Duodenal mucosa (tissue), 2 donors: ENCODE measurements around the gene EXOSC5.

Experiments used
- H3K27ac ChIP-seq: one replicate; pipeline ENCODE4 v1.7.0; 2013; ENCODE audit warnings: low read depth, low read length
- H3K27me3 ChIP-seq, 2 donors: one replicate each; pipeline ENCODE4 v1.7.0; 2013; ENCODE audit warnings: low read length in 2 of 2, control low read depth in 1 of 2; ENCODE audit not compliant: insufficient read depth in 2 of 2, control insufficient read depth in 1 of 2
- H3K36me3 ChIP-seq, 2 donors: one replicate each; pipeline ENCODE4 v1.7.0; 2013; ENCODE audit warnings: low read length in 2 of 2, control low read depth in 1 of 2; ENCODE audit not compliant: insufficient read depth in 2 of 2, control insufficient read depth in 1 of 2
- H3K4me1 ChIP-seq, 2 donors: one replicate each; pipeline ENCODE4 v1.7.0; 2013; ENCODE audit warnings: low read length in 2 of 2, control low read depth in 1 of 2; ENCODE audit not compliant: insufficient read depth in 2 of 2, control insufficient read depth in 1 of 2
- H3K4me3 ChIP-seq, 2 donors: one replicate each; pipeline ENCODE4 v1.7.0; 2013; ENCODE audit warnings: low read length in 2 of 2, low read depth in 1 of 2
- H3K9ac ChIP-seq, 2 donors: one replicate each; pipeline ENCODE4 v1.7.0; 2013; ENCODE audit warnings: low read length in 2 of 2, low read depth in 1 of 2
- H3K9me3 ChIP-seq, 2 donors: one replicate each; pipeline ENCODE4 v1.7.0; 2013; ENCODE audit warnings: low read length in 2 of 2, control low read depth in 1 of 2; ENCODE audit not compliant: control insufficient read depth in 1 of 2

Gene EXOSC5

GRCh38 chr19:41359741-41360140, 37.4 kb downstream of the EXOSC5 start:
- no peaks in the 10 kb centered on the region for H3K36me3 ChIP-seq
- H3K9ac ChIP-seq: no peak overlapping the region
- H3K9me3 ChIP-seq: no peaks in the 10 kb centered on the region
- H3K27me3 ChIP-seq: no peaks in the 10 kb centered on the region
- no peak overlapping the region for H3K4me3 ChIP-seq
- H3K4me1 ChIP-seq: peaks cover 15 to 16% of the 10 kb centered on the region in 2 donors
- H3K27ac ChIP-seq: no peak overlapping the region

GRCh38 chr19:41357746-41358145, 39.4 kb downstream of the EXOSC5 start:
- Histone ChIP-seq H3K4me3 (no peak overlapping the region), H3K4me1 (peaks cover 5 to 14% of the 10 kb centered on the region in 2 donors), H3K9ac (no peak overlapping the region), H3K9me3 (no peaks in the 10 kb centered on the region), H3K27me3 (peaks cover 0 to 7% of the 10 kb centered on the region in 2 donors), H3K36me3 (no peaks in the 10 kb centered on the region), H3K27ac (no peak overlapping the region)

GRCh38 chr19:41356984-41357739, 40.0 kb downstream of the EXOSC5 start:
- Histone ChIP-seq H3K27ac (no peak overlapping the region), H3K27me3 (peaks cover 0 to 8% of the 10 kb centered on the region in 2 donors), H3K9ac (no peak overlapping the region)

GRCh38 chr19:41355802-41356201, 41.4 kb downstream of the EXOSC5 start:
- no peaks in the 10 kb centered on the region for H3K36me3 ChIP-seq
- no peak overlapping the region for H3K27ac ChIP-seq
- no peak overlapping the region for H3K9ac ChIP-seq
- H3K27me3 ChIP-seq: peaks cover under 1 to 18% of the 10 kb centered on the region in 2 donors
- H3K4me1 ChIP-seq: peaks cover 3 to 31% of the 10 kb centered on the region in 2 donors
- H3K9me3 ChIP-seq: no peaks in the 10 kb centered on the region
- H3K4me3 ChIP-seq: no peak overlapping the region

More at GRCh38 chr19:41356984-41357739, 40.0 kb downstream of the EXOSC5 start:
- Histone ChIP-seq H3K4me1 (peaks cover 0 to 18% of the 10 kb centered on the region in 2 donors), H3K9me3 (no peaks in the 10 kb centered on the region), H3K36me3 (no peaks in the 10 kb centered on the region), H3K4me3 (no peak overlapping the region)

- H3K4me3 ChIP-seq: no peak overlapping the region
- no peaks in the 10 kb centered on the region for H3K36me3 ChIP-seq
- no peak overlapping the region for H3K9ac ChIP-seq
- peaks cover 7 to 34% of the 10 kb centered on the region in 2 donors for H3K4me1 ChIP-seq
- peaks cover 4 to 23% of the 10 kb centered on the region in 2 donors for H3K27me3 ChIP-seq
- no peaks in the 10 kb centered on the region for H3K9me3 ChIP-seq
- no peak overlapping the region for H3K27ac ChIP-seq
These were observed 42.1 kb downstream of the EXOSC5 start for GRCh38 chr19:41355035-41355434.

- Histone ChIP-seq H3K4me3 (peak overlapping the region; percentile 6 to 44), H3K27ac (no peak overlapping the region)
These were observed 42.7 kb downstream of the EXOSC5 start for GRCh38 chr19:41354343-41354953.

GRCh38 chr19:41353466-41354342, 43.5 kb downstream of the EXOSC5 start, which contains the start of gene TGFB1:
Gene TGFB1, minus strand, starts transcription at chr19:41353922. Its CDS starts 878 bp downstream, at chr19:41353044.
- no peaks in the 10 kb centered on the region for H3K9me3 ChIP-seq
- H3K4me3 ChIP-seq: peak within 1 kb of the TSS; percentile 69 to 84
- peak within 1 kb of the TSS; percentile 70 to 74 for H3K9ac ChIP-seq
- peaks cover 7 to 47% of the 10 kb centered on the region in 2 donors for H3K4me1 ChIP-seq
- peak within 1 kb of the TSS; percentile 67 for H3K27ac ChIP-seq
- H3K27me3 ChIP-seq: peaks cover 4 to 25% of the 10 kb centered on the region in 2 donors
- H3K36me3 ChIP-seq: no peaks in the 10 kb centered on the region

More at GRCh38 chr19:41354343-41354953, 42.7 kb downstream of the EXOSC5 start:
- Histone ChIP-seq H3K9ac (no peak overlapping the region), H3K27me3 (peaks cover 4 to 25% of the 10 kb centered on the region in 2 donors), H3K4me1 (peaks cover 7 to 40% of the 10 kb centered on the region in 2 donors), H3K36me3 (no peaks in the 10 kb centered on the region), H3K9me3 (no peaks in the 10 kb centered on the region)

GRCh38 chr19:41352609-41353465, 44.3 kb downstream of the EXOSC5 start:
- H3K4me3 ChIP-seq: peak overlapping the region; percentile 69 to 84
- peaks cover 0 to 4% of the 10 kb centered on the region in 2 donors for H3K36me3 ChIP-seq
- peak overlapping the region; percentile 67 for H3K27ac ChIP-seq
- peaks cover 4 to 25% of the 10 kb centered on the region in 2 donors for H3K27me3 ChIP-seq
- peak overlapping the region; percentile 70 to 74 for H3K9ac ChIP-seq
- no peaks in the 10 kb centered on the region for H3K9me3 ChIP-seq
- peaks cover 7 to 48% of the 10 kb centered on the region in 2 donors for H3K4me1 ChIP-seq

- peaks cover 4 to 25% of the 10 kb centered on the region in 2 donors for H3K27me3 ChIP-seq
- H3K9ac ChIP-seq: peak overlapping the region; percentile 61 to 74
- H3K27ac ChIP-seq: no peak overlapping the region
- no peaks in the 10 kb centered on the region for H3K9me3 ChIP-seq
- H3K4me1 ChIP-seq: peaks cover 7 to 45% of the 10 kb centered on the region in 2 donors
- peak overlapping the region; percentile 69 to 84 for H3K4me3 ChIP-seq
- H3K36me3 ChIP-seq: peaks cover 0 to 4% of the 10 kb centered on the region in 2 donors
These were observed 44.9 kb downstream of the EXOSC5 start for GRCh38 chr19:41352279-41352608.
